Measurements from ENCODE around the gene COLEC11.

Gene COLEC11

DNA sequence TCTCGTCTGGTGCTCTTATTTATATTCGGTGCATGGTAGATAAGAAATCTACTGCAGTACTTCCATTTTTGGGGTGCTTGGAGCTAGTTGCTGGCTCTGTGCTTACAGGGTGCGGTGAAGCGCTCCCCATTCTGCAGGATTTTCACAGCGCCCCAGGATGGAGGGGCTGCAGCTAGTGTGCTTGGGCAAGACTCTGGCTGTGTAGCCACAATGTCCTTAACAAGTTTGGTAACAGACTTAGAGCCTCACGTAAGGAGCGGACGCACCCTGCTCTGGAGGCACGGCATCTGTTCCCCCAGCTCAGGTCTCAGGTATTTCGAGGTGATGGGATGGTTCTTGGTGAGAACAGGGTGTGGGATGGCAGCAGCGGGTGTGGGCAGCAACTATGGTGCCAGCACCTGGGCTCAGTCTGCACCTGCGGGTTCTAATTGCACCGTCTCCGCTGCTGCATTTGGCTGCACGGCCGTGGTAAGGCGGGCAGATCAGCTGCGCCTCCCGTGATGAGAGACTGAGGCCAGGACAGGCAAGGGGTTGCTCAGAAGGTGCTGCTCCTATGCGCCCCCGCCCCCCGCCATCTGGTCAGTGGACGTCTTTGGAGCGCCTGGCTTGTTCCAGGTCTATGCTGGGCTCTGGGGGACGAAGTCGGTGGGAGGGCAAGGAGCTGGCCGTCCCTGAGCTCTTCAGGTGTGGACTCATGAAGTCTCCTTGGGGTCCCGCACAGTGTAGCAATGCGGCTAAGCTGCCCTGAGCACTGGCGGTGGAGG, 43.0 kb downstream of the COLEC11 start:
- no peak for DNase-seq (ENCODE audit: low read depth in 2 of 2)

DNA sequence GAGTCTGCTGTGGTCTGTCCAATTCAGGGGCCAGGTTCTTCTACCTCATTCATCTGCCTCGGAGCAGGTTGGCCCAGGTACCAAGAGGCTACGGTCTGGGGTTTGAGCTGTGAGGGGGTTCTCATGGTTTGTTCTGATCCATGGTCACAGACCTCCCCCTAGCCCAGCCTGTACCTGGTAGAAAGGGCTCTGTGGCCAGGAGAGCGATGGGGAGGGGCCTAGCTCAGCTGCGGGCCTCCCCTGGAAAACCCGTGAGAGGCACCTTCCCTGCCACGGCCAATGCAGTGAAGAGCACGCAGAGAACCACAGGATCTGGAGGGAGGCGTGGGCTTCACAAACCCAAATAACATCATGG, 43.5 kb downstream of the COLEC11 start:
- DNase-seq (ENCODE audit: low read depth in 2 of 2), result no peak

DNA sequence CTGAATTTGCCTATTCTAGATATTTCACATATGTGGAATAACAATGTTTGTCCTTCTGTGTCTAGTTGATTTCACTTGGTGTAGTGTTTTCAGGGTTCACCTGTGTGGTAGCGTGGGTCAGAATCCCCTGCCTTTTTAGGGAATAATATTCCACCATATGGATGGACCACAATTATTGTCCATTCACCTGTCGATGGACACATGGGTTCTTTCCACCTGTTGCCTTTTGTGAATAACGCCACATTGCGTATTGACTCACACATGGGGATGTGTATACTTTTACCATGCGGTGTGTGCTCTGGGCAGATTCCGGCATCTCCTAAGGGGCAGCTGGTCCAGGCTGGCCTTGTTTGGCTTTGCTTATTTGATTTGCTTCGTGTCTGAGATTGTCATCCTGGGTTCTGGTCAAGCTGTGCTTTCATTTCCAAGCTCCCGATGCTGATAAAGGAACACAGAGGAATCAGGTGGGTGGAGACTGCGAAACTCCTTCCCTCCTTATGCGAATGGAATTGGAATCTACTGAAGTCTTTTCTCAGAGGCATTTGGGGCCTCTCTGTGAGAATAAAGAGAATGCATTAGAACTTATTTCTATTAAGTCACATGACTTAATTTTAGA, 44.2 kb downstream of the COLEC11 start:
- no peak for DNase-seq (ENCODE audit: low read depth in 2 of 2)

DNA sequence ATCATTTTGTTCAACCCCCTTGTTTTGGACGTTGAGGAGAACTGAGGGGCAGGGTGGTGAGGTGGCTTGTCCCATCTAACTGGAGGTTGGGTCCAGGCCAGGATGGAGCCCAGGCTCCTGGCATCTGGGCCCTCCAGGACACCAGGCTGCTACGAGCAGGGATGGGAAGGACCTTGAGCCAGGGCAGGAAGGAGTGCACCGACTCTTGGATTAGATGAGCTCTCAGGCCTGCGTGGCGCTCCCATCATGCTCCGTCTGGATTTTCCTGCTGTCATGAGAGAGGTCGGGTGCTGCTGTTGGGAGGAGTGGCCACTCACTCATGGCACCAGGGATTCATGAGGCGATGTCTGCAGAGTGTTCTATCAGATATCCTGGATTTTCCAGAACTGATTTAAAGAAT, 44.7 kb downstream of the COLEC11 start:
- DNase-seq (ENCODE audit: low read depth in 2 of 2), result no peak

DNA sequence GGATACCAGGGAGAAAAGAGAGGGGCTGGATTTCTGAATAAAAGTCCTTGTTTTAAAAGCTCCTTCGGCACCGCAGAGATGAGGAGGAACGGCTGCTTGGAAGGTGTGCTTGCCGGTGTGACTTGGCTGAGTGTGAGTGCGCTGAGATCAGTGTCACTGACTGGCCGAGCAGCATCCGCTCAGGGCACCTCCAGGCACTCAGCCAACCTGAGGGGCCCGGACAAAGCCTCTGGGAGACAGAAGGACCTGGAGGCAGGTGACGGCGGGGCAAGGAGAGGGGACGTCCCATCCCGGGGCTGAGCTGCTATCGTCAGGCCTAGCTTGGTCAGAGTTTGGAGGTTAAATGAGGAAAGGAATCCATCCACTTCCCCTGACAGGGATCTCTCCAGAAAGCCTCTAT, 46.3 kb downstream of the COLEC11 start:
- DNase-seq (ENCODE audit: low read depth in 2 of 2), result no peak

DNA sequence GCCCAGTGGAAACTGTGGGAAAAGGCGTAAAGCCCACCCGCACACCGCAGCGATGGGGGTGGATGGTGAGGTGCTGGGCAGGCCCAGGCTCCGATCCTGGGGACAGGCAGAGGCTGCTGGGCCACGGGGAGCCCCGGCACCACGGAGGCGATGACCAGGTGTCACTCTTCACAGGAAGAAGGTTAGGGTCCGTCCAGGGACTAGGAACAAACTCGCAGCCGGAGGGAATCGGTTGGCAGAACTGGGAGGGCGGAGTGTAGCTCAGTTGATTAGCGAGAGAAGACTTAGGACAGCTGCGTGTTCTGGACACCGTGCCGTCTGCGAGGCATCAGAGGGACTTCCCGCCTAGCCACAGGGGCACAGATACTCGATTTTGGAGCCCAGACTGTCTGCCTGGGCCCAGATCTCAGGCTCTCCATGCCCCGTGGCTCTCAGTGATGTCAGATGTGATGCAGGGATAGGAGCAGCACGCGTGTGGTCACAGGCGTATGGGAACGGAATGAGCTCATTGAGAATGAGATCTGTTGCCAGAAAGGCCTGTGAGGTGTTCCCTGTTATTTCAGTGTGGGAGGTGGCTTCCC, 47.0 kb downstream of the COLEC11 start:
- no peak for DNase-seq (ENCODE audit: low read depth in 2 of 2)

DNA sequence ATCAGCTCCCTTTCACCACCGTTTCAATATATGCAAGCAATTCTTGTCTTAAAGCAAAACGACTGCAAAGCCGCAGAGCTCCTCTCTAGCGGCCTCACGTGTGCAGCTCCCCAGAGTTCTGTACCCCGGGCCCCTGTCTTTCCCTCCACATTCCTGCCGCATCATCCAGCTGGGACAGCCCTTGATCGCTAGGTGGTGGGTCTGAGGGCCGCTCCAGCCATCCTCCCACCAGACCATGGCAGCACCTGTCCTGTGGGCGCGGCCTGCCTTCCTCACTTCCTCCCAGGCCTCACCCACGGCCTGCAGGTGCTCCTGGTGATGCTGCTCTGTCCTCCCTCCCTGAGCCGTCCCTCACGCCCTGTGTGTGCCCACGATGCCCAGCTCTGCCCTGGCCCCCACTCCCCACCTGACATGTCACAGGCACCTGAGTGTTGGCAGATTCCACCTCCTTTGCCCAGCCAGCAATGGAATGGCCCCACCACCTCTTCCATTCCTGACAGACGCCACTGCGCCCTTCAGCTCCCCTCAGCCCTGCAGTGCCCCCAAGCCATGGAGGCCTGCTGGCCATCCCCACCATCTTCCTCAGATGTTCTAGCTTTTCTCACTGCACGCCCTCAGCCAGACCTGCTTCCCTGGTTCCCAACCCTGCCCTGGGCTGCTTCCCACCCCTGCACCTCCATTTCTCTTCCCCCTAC, 47.8 kb downstream of the COLEC11 start:
- no peak for DNase-seq (ENCODE audit: low read depth in 2 of 2)

DNA sequence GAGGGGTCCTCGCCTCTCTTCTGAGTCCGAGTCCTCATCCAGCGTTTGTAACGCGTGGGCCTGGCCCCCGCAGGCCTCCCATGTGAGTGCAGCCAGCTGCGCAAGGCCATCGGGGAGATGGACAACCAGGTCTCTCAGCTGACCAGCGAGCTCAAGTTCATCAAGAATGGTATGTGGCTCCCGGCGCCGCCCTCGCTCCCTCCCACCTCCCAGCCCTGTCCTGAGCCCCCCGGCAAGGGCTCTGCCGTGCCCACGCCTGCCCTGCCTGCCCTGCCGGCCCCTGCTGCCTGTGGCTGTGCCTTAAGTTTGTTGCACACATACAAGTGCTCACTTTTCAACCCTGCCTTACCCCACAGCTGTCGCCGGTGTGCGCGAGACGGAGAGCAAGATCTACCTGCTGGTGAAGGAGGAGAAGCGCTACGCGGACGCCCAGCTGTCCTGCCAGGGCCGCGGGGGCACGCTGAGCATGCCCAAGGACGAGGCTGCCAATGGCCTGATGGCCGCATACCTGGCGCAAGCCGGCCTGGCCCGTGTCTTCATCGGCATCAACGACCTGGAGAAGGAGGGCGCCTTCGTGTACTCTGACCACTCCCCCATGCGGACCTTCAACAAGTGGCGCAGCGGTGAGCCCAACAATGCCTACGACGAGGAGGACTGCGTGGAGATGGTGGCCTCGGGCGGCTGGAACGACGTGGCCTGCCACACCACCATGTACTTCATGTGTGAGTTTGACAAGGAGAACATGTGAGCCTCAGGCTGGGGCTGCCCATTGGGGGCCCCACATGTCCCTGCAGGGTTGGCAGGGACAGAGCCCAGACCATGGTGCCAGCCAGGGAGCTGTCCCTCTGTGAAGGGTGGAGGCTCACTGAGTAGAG, 48.7 kb downstream of the COLEC11 start:
- DNase-seq (ENCODE audit: low read depth in 2 of 2), result no peak

DNA sequence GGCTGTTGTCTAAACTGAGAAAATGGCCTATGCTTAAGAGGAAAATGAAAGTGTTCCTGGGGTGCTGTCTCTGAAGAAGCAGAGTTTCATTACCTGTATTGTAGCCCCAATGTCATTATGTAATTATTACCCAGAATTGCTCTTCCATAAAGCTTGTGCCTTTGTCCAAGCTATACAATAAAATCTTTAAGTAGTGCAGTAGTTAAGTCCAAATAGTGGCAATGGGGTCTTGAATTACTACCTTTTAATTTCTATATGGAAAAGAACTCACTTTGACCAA, 49.3 kb downstream of the COLEC11 start:
- no peak for DNase-seq (ENCODE audit: low read depth in 2 of 2)

DNA sequence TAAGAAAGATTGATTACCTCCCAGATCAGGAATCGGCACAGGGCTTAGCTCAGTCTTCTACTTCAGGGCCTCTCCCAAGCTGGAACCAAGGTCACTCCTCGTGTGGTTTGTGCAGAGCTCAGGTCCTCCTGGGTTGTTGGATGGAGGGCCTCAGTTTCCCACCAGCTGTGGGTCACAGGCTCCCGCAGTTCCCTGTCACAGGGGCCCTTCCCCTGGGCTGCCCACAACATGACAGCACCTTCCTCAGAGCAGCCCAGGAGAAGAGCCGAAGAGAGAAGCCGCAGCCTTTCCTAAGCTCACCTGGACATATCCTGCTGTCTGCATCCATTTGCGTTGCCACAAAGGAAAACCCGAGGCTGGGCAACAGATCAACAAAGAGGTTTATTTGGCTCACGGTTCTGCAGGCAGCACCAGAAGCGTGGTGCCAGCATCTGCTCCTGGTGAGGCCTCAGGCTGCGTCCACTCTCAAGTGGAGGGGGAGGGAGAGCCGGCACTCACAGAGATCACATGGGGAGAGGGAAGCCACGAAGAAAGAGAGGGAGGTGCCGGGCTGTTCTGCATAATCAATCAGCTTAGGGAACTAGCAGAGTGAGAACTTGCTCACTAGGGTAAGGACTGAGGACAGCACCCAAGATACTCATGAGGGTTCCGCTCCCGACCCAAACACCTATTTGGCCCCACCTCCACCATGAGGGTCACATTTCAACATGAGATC, 50.1 kb downstream of the COLEC11 start:
- no peak for DNase-seq (ENCODE audit: low read depth in 2 of 2)

DNA sequence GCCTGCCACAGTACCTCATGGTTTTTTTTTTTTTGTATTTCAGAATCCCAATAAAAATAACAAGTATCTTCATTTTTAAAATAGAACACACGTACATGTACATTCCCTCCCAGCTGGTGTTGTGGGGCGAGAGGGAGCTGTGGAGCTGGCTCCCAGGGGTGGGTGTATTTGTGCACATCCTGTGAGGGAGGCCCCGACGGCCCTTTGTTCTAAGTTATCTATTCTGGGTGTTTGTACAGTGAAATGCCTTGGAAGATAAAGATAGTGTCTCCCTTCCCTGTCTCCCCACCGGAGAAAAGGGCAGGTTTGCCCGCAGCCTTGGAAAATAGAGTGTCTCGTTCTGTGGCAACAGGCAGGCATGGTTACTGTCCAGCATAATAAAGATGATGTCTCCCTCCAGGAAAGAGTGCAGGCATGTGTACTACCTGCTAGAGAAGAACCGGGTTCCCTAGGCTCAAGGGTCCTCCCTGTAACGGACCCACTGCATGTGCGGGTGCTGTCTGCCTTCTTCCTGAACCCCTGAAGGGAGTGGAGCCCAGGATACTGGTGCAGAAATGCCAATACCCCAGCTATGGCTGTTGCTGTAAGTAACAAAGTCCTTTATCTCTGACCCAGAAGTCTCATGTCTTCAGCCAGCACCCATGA, 51.0 kb downstream of the COLEC11 start:
- DNase-seq (ENCODE audit: low read depth in 2 of 2), result no peak

DNA sequence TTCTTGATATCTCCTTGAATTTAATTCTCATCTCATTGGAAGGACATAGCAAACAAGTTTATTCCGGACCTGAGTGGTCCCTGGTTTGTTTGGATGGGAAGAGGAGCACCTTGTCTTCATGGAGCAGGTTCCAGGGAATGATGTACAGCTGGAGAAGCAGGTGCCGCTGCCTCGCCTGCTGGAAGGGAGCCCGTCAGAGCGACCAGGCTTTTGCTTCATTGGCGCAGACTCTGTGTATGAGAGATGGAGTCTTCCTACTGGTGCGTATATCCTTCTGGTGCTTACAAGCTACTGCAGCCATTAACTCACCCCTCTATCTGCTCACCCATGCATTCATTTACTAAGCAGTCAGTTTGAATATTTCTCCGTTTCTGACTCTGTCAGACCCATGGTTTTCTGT, 51.5 kb downstream of the COLEC11 start:
- DNase-seq (ENCODE audit: low read depth in 2 of 2), result no peak

DNA sequence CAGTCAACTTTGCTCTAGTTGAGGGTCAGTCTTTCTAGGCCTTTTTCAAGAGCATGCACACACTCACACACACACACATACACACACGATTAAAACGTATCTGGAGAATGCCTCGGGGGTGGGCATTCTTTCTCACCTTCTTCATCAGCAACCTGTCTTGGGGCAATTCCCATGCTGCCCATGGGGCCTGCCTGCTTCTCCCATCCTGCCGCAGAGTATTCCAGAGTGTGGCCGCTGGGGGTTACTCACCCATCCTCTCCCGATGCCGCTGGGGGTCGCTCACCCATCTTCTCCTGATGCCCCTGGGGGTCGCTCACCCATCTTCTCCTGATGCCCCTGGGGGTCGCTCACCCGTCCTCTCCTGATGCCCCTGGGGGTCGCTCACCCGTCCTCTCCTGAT, 52.3 kb downstream of the COLEC11 start:
- no peak for DNase-seq (ENCODE audit: low read depth in 2 of 2)

DNA sequence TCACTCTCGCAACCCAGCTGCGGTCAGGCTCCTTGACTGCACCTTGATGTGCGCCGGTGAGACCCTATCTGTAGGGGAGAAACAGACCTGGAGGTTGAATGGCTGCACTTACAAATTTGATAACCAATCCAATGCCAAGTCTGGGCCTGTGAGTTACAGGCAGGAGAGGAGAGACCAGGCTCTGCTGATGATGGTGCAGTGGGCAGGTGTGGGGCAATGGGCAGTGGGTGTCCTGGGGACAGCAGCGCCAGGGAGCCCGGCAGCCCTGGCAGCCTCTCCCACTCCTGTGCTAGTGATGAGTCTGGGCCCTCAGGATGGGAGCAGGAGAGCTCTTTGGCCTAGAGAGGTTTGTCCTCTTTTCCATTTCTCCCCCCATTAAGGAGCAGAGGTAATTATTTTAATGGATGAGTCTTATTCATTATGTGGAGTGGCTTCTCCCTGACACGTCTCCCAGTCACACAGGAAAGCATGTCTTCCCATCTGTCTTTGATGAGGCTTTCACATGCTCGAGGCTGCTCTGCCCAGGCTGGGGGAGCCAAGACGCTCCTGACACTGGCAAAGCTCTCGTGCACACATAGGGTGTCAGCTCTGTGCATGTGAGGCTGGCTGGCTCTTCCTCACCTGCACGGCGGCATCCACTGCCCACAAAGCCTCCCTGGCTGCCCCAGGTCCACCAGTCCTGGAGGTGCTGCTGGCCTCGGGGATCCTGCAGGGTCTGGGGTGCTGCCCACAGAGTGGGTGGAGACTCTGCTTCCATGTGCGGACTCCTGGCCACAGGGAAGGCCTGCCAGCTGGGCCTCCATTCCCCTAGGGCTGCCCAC, 53.1 kb downstream of the COLEC11 start:
- no peak for DNase-seq (ENCODE audit: low read depth in 2 of 2)

DNA sequence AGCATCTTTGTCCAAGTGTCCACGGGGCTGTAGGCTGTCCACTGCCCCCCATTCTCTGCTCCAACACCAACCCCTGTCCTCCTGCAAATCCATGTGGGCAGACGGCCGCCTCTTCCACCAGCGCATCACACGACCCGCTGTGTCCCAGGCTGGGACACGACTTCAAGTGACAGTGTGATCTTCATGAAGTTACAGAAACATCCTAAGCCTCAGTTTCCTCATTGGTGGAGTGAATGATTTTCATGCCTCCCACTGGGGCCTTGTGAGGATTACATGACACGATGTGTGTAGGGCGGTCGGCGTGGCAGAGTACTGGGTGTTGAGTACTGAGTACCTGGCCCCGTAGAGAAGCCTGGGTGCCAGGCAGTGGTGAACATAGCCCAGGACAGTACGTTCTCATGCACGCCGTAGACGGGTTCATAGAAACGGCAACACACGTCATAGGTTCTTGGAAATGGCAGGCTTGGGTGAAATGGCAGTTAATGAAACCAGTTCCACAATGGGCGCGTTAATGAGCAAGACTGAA, 53.8 kb downstream of the COLEC11 start:
- no peak for DNase-seq (ENCODE audit: low read depth in 2 of 2)

DNA sequence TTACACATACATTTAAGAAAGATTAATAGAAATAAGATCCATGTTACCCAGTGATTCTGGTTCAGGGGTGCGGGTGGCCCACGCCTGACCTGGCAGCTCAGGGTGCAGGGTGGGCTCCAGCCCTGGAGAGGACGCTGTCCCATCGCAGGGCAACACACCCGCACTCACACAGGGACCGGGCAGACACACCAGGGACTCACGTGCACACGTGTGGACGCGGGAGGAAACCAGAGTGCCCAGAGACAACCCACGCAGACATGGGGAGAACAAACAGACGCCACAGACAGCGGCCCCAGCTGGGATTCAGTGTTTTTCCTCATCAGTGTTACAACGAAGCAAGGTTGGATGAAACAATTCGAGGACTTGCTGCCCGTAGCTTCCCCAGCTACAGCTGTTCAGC, 54.7 kb downstream of the COLEC11 start:
- DNase-seq (ENCODE audit: low read depth in 2 of 2), result no peak

DNA sequence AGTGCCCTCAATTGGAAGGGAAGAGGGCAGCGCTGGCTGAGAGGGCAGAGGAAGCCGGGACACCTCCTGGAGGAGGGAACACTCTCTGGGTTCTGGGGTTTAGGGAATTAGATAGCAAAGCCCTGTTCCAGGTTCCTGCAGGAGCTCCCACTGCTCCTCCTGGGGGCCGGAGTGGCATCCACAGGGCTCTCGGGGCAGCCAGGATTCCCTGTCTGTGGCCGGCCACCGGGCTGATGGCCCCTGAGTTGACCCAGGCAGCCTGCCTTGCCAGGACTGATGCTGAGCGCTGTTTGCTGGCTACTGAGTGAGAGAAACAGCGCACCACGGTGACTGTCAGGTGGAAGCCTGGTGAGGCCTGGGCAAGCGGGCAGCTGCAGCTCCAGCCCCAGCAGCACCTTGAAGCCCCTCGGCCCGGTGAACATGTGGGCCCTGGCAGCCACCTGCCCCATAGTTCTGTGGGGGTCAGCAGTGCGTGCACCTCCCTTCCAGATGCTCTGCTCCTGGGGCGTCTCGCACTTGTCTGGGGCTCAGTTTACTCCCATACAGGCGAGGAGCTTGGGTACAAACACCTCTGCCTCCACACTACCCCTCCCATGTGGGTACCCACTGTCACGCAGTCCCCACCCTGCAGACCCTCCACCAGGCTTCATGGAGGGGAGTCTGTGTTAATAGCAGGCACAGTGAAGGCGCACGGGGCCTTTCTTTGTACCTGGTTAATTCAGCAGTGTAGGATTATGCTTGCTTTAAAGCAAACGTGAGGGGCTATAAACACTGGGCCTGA, 55.4 kb downstream of the COLEC11 start:
- DNase-seq (ENCODE audit: low read depth in 2 of 2), result no peak

DNA sequence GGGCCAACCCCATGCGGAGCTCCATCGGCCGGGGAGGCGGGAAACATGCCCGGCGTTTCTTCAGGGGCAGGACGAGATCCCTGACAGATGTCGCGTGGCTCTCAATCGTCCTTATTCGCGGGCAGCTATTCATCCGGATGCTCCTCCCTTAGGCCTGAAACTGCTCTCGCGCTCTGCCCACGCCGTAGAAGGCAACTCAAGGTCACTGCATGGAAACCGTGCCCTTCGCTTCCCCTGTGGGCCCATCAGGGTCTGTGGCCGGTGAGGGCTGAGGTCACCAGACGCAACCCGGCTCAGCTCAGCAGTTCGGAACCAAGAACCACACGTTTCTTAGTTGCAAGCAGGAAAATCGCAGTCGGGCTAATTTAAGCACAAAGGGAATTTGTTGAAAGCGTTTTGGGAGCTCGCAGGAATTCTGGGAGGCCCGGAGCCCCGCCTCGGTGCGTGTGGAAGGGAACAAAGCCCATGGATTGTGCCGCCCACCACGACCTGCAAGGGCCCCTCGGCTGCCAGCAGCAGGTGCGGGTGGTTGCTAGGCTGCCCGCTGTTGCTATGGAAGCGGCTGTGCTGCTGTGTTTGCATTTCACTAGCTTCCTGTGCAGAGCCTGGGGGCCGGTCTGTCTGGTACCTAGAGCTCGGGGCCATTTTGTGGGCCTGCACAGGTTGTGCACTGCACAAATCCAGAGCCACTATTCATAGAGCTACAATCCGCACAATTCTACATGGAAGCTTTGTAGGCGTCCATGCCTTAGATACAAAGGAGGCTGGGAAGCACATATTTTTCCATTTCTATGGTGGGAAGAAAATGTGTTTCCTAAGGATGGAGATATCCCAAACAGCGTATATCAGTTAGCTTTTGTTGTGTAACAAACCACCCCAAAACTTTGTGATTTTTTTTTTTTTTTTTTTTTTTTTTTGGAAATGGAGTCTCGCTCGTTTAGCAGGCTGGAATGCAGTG, 57.1 kb downstream of the COLEC11 start:
- DNase-seq (ENCODE audit: low read depth in 2 of 2), result no peak
